Fibroblast of villous mesenchyme (primary cell): ENCODE measurements around the gene NFKBIE. TPM values are rescaled to one million over a fixed set of nuclear protein-coding genes. Genes with fewer than 3 reads are reported as not detected.
A peak's percentile ranks its signal among the peaks of the same experiment; 100 is the strongest.

Experiments used
- DNase-seq: peaks from one replicate; pipeline ENCODE4 v3.0.0-alpha.2; 2010; ENCODE audit warnings: low read depth
- H3K4me3 ChIP-seq: 2 replicates; pipeline ENCODE4 v1.5.1; 2011; ENCODE audit warnings: low read depth, mild to moderate bottlenecking, low read length
- CTCF ChIP-seq: IDR thresholded peaks from 2 replicates; pipeline ENCODE4 v1.5.1; 2012; ENCODE audit warnings: low read depth, mild to moderate bottlenecking, low read length; ENCODE audit not compliant: insufficient read depth
- total RNA-seq: library from RNA; depleted of rRNA; stranded (reverse); fragments of >200 nt; gene quantifications from 2 replicates; pipeline ENCODE4 v1.2.3, GENCODE V29; 2012

The NFKBIE gene
- total RNA-seq, 1 donor = 17.7 TPM

GRCh38 chr6:44261581-44261980, 3.8 kb downstream of the NFKBIE start:
- DNase-seq = no peak
- no peak overlapping the region for H3K4me3 ChIP-seq
- TF ChIP-seq CTCF = no peak

GRCh38 chr6:44260451-44261297, 4.7 kb downstream of the NFKBIE start:
- TF ChIP-seq CTCF = no peak
- DNase-seq = no peak

GRCh38 chr6:44260011-44260410, 5.3 kb downstream of the NFKBIE start:
- TF ChIP-seq CTCF = no peak
- DNase-seq = no peak
- no peak overlapping the region for H3K4me3 ChIP-seq

More at GRCh38 chr6:44260451-44261297, 4.7 kb downstream of the NFKBIE start:
- no peak overlapping the region for H3K4me3 ChIP-seq

GRCh38 chr6:44258921-44259320, 6.4 kb downstream of the NFKBIE start:
- no peak for TF ChIP-seq CTCF
- no peak overlapping the region for H3K4me3 ChIP-seq
- no peak for DNase-seq

- DNase-seq = no peak
- no peak for TF ChIP-seq CTCF
- no peak overlapping the region for H3K4me3 ChIP-seq
Measured at GRCh38 chr6:44258325-44258863, 7.0 kb downstream of the NFKBIE start.

- peak overlapping the region; percentile 93 for H3K4me3 ChIP-seq
- no peak for DNase-seq
- TF ChIP-seq CTCF = no peak
Measured at GRCh38 chr6:44257753-44258324, 7.5 kb downstream of the NFKBIE start.
